ENCODE results near the gene INS. TPM values are rescaled to one million over a fixed set of nuclear protein-coding genes. Genes with fewer than 3 reads are reported as not detected.

The INS gene
- total and polyA plus RNA-seq, 2 of the 4 experiments (the other 2 are of a cell fraction), result not detected

GRCh38 chr11:2122222-2122906, 38.6 kb downstream of the INS start:
- H3K9ac ChIP-seq (ENCODE audit: low read depth, low read length), result 0 out of 2 replicates have a peak overlapping the region, but pooled peaks have one; percentile 32
- no peaks in the 10 kb centered on the region for H3K79me1 ChIP-seq (ENCODE audit: low read depth in 1 of 2, low read length in 2 of 2)
- DNase-seq, result peak; percentile 33
- peak overlapping the region; percentile 53 to 79; a peak in 2 of 4 replicates for H4K8ac ChIP-seq (ENCODE audit: low read depth in 2 of 2, low read length in 2 of 2)
- peak overlapping the region; percentile 36 for H2AFZ ChIP-seq (replicated peaks; ENCODE audit: low read length, poor library complexity)
- H3K56ac ChIP-seq (ENCODE audit: extremely low read depth, insufficient read depth, low read length), result no peak overlapping the region; the same call in 1 of the 2 replicates
- no peak overlapping the region; the same call in 2 of the 3 replicates for H2BK15ac ChIP-seq (ENCODE audit: low read depth, low read length)
- H4K5ac ChIP-seq (ENCODE audit: low read depth, low read length), result peak overlapping the region; percentile 24; the same call in 1 of the 2 replicates
- no peak overlapping the region for H2BK5ac ChIP-seq (ENCODE audit: low read depth, low read length, poor library complexity, severe bottlenecking)
- peak overlapping the region; percentile 10; the same call in 1 of the 2 replicates for H3K4me2 ChIP-seq (ENCODE audit: low read depth, low read length)
- peak overlapping the region; percentile 67 for H2AK9ac ChIP-seq (replicated peaks; ENCODE audit: low read depth, low read length, poor library complexity)
- peaks cover 11% of the 10 kb centered on the region for H3K4me1 ChIP-seq (ENCODE audit: control insufficient read depth, insufficient read depth, low read length)
- peak overlapping the region; percentile 48; the same call in 1 of the 2 replicates for H2BK20ac ChIP-seq (ENCODE audit: low read depth, low read length)
- POLR2A ChIA-PET (ENCODE audit: unreplicated experiment), result interaction anchor here (0.6 kb wide), 1 partner anchor 319 kb away, joined by 3 read pairs; no protein-coding TSS in a partner anchor
- peak; percentile 92 for ATAC-seq (ENCODE audit: low read depth)
- dilution Hi-C loops (cut with HindIII; ENCODE audit: low sequenced_read_pairs, unreplicated experiment) (no loop called here), in situ Hi-C loops (cut with MboI; ENCODE audit: low sequenced_read_pairs) (no loop called here), intact Hi-C loops (cut with micrococcal nuclease) (loop anchor here (2.0 to 5.0 kb wide), 2 partner anchors 26 to 45 kb away; no protein-coding TSS in a partner anchor)
- H4K91ac ChIP-seq (ENCODE audit: insufficient read depth, low read depth, low read length), result peak overlapping the region; percentile 84
- no TSS peak for BruUV-seq (replicated peaks)
- peak overlapping the region; percentile 80 for H3K4ac ChIP-seq (ENCODE audit: low read depth, low read length)
- peaks cover 13% of the 10 kb centered on the region for H3K27me3 ChIP-seq (ENCODE audit: control insufficient read depth, insufficient read depth, low read length)
- TF ChIP-seq MAFK (IDR thresholded peaks at IDR 0.05; ENCODE audit: low read depth, low read length) (no peak), NFE2L2 (IDR thresholded peaks at IDR 0.05; ENCODE audit: low read depth, low read length) (peak; percentile 50; the same call in 1 of the 2 replicates), RAD21 (IDR thresholded peaks at IDR 0.05; ENCODE audit: low read length) (no peak), USF2 (IDR thresholded peaks at IDR 0.05; ENCODE audit: low read depth, low read length) (no peak), MAZ (IDR thresholded peaks at IDR 0.05; ENCODE audit: borderline replicate concordance, low read depth, low read length) (no peak; the same call in 1 of the 2 replicates)
- CTCF ChIA-PET, result no interaction called here
- H4K20me1 ChIP-seq (ENCODE audit: insufficient read depth, low read length), result no peaks in the 10 kb centered on the region
- H3K4me3 ChIP-seq (ENCODE audit: insufficient read depth, low read depth, low read length), result no peak overlapping the region
- no peaks in the 10 kb centered on the region for H3K9me1 ChIP-seq (ENCODE audit: insufficient read depth, low read length)
- H3K36me3 ChIP-seq (ENCODE audit: control insufficient read depth, insufficient read depth, low read length), result no peaks in the 10 kb centered on the region
- H2BK120ac ChIP-seq (ENCODE audit: low read depth, low read length), result peak overlapping the region; percentile 86
- H3K18ac ChIP-seq (ENCODE audit: low read depth, low read length), result peak overlapping the region; percentile 38; the same call in 1 of the 2 replicates
- 10% methylated on average over 2 of the region's 19 CpGs; no CpG with 5 or more reads in 1 of the 2 experiments for WGBS, 2 experiments (ENCODE audit: extremely low coverage in 2 of 2, insufficient read length in 1 of 2)
- H3K23ac ChIP-seq (ENCODE audit: low read depth, low read length), result no peak overlapping the region; the same call in 1 of the 2 replicates
- H3K9me3 ChIP-seq (ENCODE audit: control insufficient read depth, insufficient read depth, low read length), result no peaks in the 10 kb centered on the region
- peak overlapping the region; percentile 12; the same call in 1 of the 2 replicates for H3K27ac ChIP-seq (ENCODE audit: insufficient read depth, low read length)
- H3K14ac ChIP-seq (replicated peaks; ENCODE audit: low read depth, low read length), result peak overlapping the region; percentile 4; the same call in 1 of the 2 replicates
- peak overlapping the region; percentile 46; the same call in 1 of the 2 replicates for H2AK5ac ChIP-seq (ENCODE audit: low read depth, low read length)

Data from IMR-90 (cell line).